Activated CD4-positive, CD25-positive, alpha-beta regulatory T cell (primary cell): ENCODE measurements around the gene NPIPA3.
"Not testable (repeated sequence)": the region's sequence is repeated elsewhere in the genome, so short reads cannot be mapped to it uniquely, and the experiment has no call there.

ENCODE experiments used
- DNase-seq, 4 experiments: peaks; one replicate each; lab custom pipeline; 2025; lab: John Stamatoyannopoulos, UW

The NPIPA3 gene

DNA sequence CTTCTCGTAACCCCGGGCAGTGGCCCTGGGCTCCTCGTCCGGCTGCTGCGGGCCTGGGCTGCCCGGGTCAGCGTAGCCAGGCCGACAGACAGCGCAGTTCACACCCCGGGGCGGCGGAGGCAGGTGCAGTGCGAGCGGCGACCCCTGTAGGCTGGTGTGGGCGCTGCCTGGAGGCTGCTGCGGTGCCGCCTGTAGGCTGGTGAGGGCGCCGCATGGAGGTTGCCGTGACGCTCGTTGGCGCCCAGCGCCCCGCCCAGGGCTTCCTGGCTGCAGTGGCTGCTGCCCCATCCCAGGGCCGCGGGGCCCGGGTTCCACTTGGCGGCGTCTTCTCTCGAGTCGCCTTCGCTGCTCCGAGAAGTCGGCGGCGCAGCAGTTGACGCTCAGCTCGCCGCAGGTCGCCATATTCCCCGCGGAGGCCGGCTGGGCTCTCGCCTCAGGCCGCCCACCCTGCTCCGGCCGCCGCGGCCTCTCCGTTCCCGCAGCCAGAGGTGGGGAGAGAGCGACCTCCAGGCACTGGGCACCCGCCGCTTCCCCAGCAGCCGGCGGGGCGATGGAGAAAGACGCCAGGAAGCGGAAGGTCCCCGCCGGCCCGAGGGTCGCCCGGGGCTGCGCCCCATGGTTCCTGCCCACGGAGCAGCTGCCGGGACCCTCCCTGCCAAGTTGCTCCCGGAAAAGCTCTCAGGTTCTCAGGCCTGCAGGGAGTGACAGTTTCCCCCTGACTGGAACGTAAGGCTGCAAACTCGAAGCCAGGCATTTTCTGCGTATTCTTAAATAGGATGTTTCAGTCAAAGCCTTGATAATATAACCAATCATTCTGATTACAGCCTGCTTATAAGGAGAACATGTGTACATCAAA lies at the start of gene NPIPA3:
Gene NPIPA3, plus strand, starts transcription at position 256 of the 856 bp plus-strand sequence. CDS start 5,533 bp downstream, outside the sequence.
- DNase-seq: not testable (repeated sequence)

DNA sequence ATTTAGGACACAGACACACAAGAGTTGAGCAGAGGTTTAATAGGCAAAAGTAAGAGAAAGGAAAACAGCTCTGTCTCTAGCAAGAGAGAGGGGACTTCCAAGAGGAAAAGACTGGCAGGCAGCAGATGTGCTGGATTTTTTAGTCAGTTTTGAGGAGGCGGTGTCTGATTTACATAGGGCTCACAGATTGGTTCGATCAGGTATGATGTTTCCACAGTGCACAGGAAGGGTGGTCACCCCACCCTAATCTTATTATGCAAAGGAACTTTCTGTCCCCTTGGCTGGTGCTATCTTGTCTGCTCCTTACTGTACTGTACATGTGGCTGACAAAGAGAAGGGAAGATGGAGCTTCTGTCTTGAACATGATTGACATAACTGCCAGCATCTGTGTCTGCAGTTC lies 45.1 kb upstream of the NPIPA3 start:
- no peak for DNase-seq

DNA sequence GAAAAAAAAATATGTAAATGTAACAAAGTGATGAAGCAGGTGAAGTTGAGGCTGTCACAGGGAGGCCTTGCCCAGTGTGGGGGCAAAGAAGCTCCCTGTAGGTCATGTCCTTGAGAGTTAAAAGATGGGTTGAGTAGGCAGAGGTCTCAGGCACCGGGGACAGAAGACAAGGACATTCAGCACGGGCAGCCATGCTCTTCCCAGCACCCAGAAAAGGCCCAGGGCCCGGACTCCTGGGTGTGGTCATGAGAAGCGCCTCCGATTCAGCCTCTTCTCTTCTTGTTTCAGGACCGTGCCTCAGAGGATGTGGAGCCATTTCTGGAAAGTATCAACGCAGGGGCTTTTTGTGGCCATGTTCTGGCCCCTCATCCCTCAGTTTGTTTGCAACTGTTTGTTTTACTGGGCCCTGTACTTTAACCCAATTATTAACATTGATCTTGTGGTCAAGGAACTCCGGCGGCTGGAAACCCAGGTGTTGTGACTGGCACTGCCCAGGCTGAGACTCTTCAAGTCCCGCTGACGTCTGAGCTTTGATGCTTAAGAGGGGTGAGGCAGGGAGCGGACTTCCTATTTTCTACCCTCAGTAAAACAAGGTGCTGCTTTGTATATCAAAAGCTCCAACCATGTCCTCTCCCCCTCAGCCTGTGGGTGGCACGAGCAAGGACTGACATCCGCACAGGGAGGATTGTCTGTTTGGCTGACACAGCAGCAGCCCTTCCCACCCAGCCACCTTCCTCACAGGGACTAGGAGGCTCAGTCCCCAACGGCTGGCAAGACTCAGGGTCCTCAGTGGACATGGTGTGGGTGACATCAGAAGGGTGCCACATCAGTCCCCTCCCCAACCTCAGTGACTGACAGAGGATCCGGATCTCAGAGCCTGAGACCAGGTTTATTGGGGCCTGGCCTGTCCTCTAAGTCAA lies 35.6 kb upstream of the NPIPA3 start:
- DNase-seq: no peak

DNA sequence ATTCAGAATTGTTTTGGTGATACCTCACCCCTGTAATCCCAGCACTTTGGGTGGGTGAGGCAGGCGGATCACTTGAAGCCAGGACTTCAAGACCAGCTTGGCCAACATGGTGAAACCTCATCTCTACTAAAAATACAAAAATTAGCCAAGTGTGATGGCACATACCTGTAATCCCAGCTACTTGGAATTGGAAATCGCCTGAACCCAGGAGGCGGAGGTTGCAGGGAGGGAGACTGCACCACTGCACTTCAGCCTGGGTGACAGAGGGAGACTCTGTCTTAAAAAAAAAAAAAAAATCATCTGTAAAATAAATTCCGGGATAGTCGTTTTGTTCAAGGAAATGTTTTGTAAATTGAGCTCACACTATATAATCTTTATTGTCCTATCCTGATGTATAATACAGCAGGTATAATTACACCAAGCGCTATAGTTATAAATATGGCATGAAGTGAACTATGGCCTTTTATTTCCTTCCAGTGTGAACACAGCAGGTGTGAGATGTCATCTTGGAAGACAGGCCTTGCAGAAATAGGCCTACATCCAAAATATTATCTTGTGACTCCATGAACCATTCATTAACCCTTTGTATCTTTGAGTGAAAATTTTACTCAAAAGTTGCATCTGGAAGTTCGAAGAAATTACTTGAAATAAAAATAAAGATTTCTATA lies 34.5 kb upstream of the NPIPA3 start:
- DNase-seq: no peak

DNA sequence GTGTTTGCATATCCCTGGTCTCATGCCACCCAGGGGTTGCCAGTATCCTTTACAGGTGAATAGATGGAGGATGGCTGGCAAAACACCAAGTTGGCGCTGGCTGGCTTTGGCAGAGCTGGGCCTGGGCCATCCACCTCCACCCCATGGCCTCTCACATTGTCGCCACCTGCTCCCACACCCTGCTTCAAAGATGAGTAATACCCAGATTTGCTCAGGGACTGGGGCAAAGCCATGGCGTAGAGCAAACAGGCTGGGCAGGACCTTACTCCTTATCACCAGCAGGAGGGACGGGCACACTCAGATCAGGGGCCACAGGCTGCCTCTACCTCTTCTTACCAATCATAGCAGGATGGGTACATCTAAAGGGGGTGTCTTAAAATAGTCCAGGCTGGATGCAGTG lies 33.4 kb upstream of the NPIPA3 start:
- no peak for DNase-seq

DNA sequence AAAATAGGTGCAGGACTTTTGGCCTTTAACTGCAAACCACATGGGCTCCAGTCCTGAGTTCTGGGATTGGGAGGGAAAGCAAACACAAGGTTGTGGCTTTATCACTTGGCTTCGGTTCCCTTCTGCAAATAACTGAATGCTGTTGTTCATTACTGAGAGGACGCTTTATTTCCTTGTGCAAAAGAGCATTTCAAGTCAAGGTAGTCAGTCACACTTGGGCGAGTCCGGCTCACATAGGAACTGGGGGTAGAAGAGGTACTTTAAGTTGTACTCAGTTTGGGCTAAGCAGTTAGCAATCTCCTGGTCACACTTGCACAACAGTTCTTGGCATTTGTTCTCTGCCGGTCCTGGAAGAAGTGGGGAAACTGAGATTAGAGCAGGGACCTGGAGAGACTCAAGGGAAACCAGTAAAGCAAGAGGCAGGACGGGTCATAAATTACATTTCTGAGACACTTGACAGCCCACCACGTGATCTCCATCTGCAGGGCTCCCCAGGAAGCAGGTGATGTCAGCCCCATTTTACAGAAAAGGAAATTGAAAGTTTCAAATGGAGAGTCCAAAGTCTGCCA lies 30.7 kb upstream of the NPIPA3 start:
- DNase-seq: no peak

DNA sequence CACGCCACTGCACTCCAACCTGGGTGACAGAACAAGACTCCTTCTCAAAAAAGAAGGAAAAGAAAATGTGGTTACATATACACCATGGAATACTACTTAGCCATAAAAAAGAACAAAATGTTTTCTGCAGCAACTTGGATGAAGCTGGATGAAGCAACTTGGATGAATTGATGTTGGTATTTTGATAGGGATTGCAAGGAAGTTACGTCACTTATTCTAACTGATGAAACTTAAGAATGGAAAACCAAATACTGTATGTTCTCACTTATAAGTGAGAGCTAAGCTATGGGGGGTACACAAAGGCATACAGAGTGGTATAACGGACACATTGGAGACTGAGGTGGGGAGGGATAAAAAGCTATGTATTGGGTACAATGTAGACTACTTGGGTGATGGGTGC lies 26.6 kb upstream of the NPIPA3 start:
- DNase-seq: no peak

DNA sequence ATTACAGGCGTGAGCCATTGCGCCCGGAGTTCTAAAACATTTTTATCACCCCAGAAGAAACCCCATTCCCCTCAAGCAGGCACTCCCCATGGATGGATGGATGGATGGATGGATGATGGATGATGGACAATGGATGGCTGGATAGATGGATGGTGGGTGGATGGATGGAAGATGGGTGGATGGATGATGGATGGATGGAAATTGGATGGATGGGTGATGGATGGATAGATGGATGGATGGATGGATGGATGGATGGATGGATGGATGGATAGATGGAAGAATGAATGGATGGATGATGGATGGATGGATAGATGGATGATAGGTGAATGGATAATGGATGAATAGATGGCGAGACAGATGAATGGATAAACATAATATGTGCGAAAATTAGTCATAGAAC lies 25.6 kb upstream of the NPIPA3 start:
- DNase-seq: no peak

DNA sequence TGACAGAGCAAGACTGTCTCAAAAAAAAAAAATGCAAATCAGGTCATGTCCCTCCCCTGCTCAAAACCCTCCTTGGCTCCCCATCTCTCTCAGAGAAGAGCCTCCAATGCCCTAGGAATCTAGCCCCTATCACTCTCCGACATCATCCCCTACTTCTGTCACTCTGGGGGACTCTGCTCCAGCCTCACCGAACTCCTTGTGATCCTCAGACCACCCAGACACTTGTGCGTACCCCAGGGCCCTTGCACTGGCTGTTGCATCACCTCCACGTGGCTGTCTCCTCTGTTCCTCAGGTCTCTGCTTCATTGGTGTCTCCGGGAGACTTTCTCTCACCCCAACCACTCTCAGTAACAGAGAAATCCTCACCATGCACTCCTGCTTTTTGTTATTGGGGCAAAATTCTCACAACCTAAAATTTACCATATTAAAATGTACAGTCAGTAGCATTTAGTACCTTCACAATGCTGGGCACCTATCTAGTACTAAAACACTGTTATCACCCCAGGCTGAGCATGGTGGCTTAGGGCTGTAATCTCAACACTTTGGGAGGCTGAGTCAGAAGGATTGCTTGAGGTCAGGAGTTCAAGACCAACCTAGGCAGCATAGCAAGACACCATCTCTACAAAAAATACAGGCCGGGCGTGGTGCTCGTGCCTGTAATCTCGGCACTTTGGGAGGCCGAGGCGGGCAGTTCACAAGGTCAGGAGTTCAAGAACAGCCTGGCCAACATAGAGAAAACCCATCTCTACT lies 24.3 kb upstream of the NPIPA3 start:
- DNase-seq: no peak

DNA sequence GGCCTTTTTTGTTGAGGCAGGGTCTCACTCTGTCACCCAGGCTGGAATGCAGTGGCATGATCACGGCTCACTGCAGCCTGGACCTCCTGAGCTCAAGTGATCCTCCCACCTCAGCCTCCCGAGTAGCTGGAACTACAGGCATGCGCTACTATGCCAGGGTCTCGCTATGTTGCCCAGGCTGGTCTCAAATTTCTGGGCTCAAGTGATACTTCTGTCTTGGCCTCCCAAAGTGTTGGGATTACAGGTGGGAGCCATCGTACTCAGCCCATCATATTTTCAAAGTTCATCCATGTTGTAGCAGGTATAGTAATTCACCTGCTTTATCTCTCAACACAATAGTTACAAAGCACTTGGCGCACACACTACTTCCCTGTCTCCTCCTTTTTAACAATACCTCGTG lies 22.8 kb upstream of the NPIPA3 start:
- DNase-seq: not testable (repeated sequence)

DNA sequence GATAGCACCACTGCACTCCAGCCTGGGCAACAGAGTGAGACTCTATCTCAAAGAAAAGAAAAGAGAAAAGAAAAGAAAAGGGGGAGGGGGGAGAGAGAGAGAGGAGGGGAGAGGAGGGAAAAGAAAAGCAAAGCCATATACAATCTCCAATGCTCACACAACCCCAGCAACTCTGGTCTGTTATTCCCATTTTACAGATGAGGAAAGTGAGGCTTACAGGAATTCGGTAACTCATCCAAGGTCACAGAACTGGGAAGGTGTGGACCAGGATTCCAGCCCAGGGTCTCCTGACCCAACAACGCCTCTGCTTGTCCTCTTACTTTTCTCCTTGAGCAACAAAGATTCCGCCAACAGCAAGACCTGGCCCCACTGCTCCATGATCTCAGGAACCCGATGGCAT lies 22.1 kb upstream of the NPIPA3 start:
- DNase-seq: no peak

DNA sequence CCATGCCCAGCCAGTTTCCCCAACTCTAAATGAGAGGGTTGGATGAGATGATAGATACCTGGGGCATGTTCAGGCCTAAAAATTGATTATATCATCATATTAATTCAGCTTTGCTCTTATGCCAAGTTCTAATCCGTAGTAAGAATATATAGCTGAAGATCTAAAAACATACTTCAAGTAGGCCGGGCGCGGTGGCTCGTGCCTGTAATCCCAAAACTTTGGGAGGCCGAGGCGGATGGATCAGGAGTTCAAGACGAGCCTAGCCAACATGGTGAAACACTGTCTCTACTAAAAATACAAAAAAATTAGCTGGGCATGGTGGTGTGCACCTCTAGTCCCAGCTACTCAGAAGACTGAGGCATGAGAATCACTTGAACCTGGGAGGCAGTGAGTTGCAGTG lies 21.1 kb upstream of the NPIPA3 start:
- no peak for DNase-seq

DNA sequence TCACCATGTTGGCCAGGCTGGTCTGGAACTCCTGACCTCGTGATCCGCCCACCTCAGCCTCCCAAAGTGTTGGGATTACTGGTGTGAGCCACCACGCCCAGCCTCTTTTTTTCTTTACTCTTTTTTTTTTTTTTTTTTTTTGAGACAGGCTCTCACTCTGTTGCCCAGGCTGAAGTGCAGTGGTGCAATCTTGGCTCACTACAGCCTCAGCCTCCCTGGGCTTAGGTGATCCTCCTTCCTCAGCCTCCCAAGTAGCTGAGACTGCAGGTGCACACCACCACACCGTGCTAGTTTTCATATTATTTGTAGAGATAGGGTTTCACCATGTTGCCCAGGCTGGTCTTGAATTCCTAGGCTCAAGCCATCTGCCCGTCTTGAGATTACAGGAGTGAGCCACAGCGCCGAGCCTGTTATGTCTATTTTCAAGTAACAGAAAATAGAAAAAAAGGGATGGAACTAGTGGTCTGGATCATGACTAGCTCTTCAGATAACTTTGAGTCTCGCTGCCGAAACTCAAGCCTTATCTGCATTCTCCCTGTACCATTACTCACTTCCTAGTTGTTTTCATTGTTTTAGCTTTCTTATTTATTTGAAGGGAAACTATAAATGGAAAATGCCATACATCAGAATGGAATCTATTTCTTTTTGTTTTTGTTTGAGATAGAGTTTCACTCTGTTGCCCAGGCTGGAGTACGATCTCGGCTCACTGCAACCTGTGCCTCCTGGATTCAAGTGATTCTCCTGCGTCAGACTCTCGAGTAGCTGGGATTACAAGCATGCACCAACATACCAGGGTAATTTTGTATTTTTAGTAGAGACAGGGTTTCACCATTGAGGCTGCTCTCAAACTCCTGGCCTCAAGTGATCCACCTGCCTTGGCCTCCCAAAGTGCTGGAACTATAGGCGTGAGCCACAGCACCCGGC lies 17.1 kb upstream of the NPIPA3 start:
- not testable (repeated sequence) for DNase-seq

DNA sequence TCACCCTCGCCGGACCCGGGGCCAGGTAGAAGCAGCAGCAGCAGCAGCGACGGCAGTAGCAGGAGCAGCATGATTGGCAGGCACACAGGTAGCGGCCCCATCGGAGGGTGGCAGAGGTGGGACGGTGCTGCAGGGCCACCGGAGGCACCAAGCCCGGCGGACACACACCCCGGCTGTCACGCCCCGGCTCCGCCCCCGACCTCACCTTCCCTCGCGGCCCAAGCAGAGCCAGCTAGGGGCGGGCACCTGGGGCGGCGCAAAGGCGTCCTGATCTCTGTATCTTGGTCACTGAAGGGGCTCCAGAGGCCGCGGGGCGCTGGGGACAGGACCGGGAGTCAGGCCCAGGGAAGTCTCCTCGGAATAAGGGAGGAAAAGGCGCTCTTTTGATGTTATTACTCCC lies 9.1 kb upstream of the NPIPA3 start, which contains the start of gene PLA2G10:
Gene PLA2G10, minus strand, starts transcription at position 180 of the 400 bp plus-strand sequence. Its CDS starts 79 bp downstream, at position 101.
- not testable (repeated sequence) for DNase-seq

DNA sequence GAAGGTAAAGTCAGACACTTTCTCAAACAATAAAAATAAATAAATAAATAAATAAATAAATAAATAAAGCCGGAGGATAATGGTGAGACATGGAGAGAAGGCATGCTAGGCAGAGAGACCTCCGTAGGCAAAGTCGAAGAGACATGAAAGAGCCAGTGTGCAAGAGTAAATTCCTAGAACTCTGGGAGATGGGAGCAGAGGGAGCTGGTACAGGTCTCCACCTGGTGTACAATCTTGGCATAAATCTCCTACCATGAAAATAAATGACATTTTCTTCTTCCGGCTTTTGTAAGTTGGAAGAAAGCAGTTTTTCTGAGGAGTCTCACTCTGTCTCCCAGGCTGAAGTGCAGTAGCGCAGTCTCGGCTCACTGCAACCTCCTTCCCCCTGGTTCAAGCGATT lies 1.4 kb upstream of the NPIPA3 start:
- not testable (repeated sequence) for DNase-seq

DNA sequence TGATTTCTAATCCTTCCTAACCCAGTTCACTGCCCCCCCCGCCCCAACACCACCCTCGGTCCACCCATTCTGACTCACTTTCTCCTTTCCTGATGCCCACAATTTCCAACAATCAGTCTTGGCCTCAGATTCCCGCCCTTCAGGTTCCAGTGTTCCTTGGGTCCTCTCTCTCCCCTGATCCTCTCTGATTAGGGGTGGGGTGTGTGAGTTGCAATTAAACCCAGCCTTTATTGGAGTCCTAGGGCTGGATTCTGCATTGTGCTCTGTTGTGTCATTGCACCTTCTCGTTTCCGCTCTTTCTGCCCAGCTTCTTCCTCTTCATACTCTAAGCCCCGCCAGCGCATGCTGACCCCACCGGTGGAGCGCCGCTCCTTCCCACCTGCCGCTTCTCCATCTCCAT lies 539 bp upstream of the NPIPA3 start:
- DNase-seq: not testable (repeated sequence)

DNA sequence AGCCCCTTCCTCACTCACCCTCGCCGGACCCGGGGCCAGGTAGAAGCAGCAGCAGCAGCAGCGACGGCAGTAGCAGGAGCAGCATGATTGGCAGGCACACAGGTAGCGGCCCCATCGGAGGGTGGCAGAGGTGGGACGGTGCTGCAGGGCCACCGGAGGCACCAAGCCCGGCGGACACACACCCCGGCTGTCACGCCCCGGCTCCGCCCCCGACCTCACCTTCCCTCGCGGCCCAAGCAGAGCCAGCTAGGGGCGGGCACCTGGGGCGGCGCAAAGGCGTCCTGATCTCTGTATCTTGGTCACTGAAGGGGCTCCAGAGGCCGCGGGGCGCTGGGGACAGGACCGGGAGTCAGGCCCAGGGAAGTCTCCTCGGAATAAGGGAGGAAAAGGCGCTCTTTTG lies 30.0 kb downstream of the NPIPA3 start:
- DNase-seq: not testable (repeated sequence)

DNA sequence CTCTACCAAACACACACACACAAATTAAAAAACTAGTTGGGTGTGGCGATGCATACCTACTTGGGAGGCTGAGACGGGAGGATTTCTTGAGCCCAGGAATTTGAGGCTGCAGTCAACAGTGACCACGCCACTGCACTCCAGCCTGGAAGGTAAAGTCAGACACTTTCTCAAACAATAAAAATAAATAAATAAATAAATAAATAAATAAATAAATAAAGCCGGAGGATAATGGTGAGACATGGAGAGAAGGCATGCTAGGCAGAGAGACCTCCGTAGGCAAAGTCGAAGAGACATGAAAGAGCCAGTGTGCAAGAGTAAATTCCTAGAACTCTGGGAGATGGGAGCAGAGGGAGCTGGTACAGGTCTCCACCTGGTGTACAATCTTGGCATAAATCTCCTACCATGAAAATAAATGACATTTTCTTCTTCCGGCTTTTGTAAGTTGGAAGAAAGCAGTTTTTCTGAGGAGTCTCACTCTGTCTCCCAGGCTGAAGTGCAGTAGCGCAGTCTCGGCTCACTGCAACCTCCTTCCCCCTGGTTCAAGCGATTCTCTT lies 37.7 kb downstream of the NPIPA3 start:
- not testable (repeated sequence) for DNase-seq

DNA sequence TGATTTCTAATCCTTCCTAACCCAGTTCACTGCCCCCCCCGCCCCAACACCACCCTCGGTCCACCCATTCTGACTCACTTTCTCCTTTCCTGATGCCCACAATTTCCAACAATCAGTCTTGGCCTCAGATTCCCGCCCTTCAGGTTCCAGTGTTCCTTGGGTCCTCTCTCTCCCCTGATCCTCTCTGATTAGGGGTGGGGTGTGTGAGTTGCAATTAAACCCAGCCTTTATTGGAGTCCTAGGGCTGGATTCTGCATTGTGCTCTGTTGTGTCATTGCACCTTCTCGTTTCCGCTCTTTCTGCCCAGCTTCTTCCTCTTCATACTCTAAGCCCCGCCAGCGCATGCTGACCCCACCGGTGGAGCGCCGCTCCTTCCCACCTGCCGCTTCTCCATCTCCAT lies 38.6 kb downstream of the NPIPA3 start:
- not testable (repeated sequence) for DNase-seq
